HUES64 (cell line): Measurements from ENCODE around the gene TMEM200C.

Source experiments
- H3K27ac ChIP-seq: 2 replicates; pipeline ENCODE4 v1.7.0; 2013; ENCODE audit warnings: low read depth, low read length, inconsistent platforms
- H3K27me3 ChIP-seq: 2 replicates; pipeline ENCODE4 v1.6.1; 2013; ENCODE audit warnings: mild to moderate bottlenecking, low read length; ENCODE audit not compliant: insufficient read depth
- H3K36me3 ChIP-seq: 2 replicates; pipeline ENCODE4 v1.6.1; 2013; ENCODE audit warnings: mild to moderate bottlenecking, low read length; ENCODE audit not compliant: insufficient read depth
- H3K4me1 ChIP-seq: 2 replicates; pipeline ENCODE4 v1.6.1; 2013; ENCODE audit warnings: mild to moderate bottlenecking, low read length, moderate library complexity; ENCODE audit not compliant: insufficient read depth
- H3K4me3 ChIP-seq: 2 replicates; pipeline ENCODE4 v1.5.1; 2013; ENCODE audit warnings: mild to moderate bottlenecking, low read length, moderate library complexity
- H3K9ac ChIP-seq: 2 replicates; pipeline ENCODE4 v1.6.1; 2013; ENCODE audit warnings: mild to moderate bottlenecking, low read depth, low read length
- H3K9me3 ChIP-seq: 2 replicates; pipeline ENCODE4 v1.6.1; 2013; ENCODE audit warnings: low read depth, low read length; ENCODE audit not compliant: insufficient read depth
- WGBS: fragments of 150-250, 120-280 bp; methylation state at CpG from one replicate; pipeline ENCODE4 v1.1.7; 2013; ENCODE audit warnings: missing lambda C conversion rate; 5-methylcytosine and 5-hydroxymethylcytosine counted together

The TMEM200C gene

GRCh38 chr18:5891184-5891853, 4.0 kb downstream of the TMEM200C start:
- 29% methylated on average over 70 of the region's 70 CpGs for WGBS
- no peak overlapping the region for H3K27ac ChIP-seq
- H3K27me3 ChIP-seq = peaks cover 52% of the 10 kb centered on the region
- peak overlapping the region; percentile 62 for H3K4me3 ChIP-seq
- H3K36me3 ChIP-seq = no peaks in the 10 kb centered on the region; the same call in 1 of the 2 replicates
- no peaks in the 10 kb centered on the region for H3K9me3 ChIP-seq
- H3K4me1 ChIP-seq = peaks cover 16% of the 10 kb centered on the region
- H3K9ac ChIP-seq = peak overlapping the region; percentile 48; the same call in 1 of the 2 replicates

- Histone ChIP-seq H3K9ac (peak overlapping the region; percentile 48; the same call in 1 of the 2 replicates), H3K27me3 (peaks cover 49% of the 10 kb centered on the region), H3K4me3 (peak overlapping the region; percentile 62), H3K36me3 (no peaks in the 10 kb centered on the region; the same call in 1 of the 2 replicates), H3K9me3 (no peaks in the 10 kb centered on the region), H3K27ac (no peak overlapping the region), H3K4me1 (peaks cover 16% of the 10 kb centered on the region)
- WGBS = 2% methylated on average over 106 of the region's 106 CpGs
These were observed 4.8 kb downstream of the TMEM200C start for GRCh38 chr18:5890331-5891183.

- Histone ChIP-seq H3K4me1 (peaks cover 8% of the 10 kb centered on the region), H3K9ac (no peak overlapping the region), H3K27me3 (peaks cover 9% of the 10 kb centered on the region), H3K27ac (no peak overlapping the region), H3K4me3 (no peak overlapping the region), H3K9me3 (no peaks in the 10 kb centered on the region), H3K36me3 (no peaks in the 10 kb centered on the region; the same call in 1 of the 2 replicates)
- WGBS = 72% methylated on average over 2 of the region's 2 CpGs
These were observed 10.0 kb downstream of the TMEM200C start for GRCh38 chr18:5885361-5885760.

- no peaks in the 10 kb centered on the region for H3K27me3 ChIP-seq
- H3K4me1 ChIP-seq = peaks cover 3% of the 10 kb centered on the region; the same call in 1 of the 2 replicates
- H3K4me3 ChIP-seq = no peak overlapping the region
- no peak overlapping the region for H3K9ac ChIP-seq
- H3K36me3 ChIP-seq = no peaks in the 10 kb centered on the region; the same call in 1 of the 2 replicates
- no peaks in the 10 kb centered on the region for H3K9me3 ChIP-seq
- no peak overlapping the region for H3K27ac ChIP-seq
- WGBS = 100% methylated on average over 1 of the region's 1 CpG
These were observed 10.9 kb downstream of the TMEM200C start for GRCh38 chr18:5884375-5884774.

- H3K27ac ChIP-seq = no peak overlapping the region
- H3K4me3 ChIP-seq = no peak overlapping the region
- no peak overlapping the region for H3K9ac ChIP-seq
- H3K4me1 ChIP-seq = no peaks in the 10 kb centered on the region
- no peaks in the 10 kb centered on the region for H3K36me3 ChIP-seq
- H3K27me3 ChIP-seq = no peaks in the 10 kb centered on the region
- H3K9me3 ChIP-seq = no peaks in the 10 kb centered on the region
These were observed 15.8 kb downstream of the TMEM200C start for GRCh38 chr18:5879479-5879882.

- H3K36me3 ChIP-seq = no peaks in the 10 kb centered on the region
- H3K27ac ChIP-seq = no peak overlapping the region
- H3K4me1 ChIP-seq = no peaks in the 10 kb centered on the region
- no peak overlapping the region for H3K9ac ChIP-seq
- H3K9me3 ChIP-seq = no peaks in the 10 kb centered on the region
- no peaks in the 10 kb centered on the region for H3K27me3 ChIP-seq
- H3K4me3 ChIP-seq = no peak overlapping the region
These were observed 18.4 kb downstream of the TMEM200C start for GRCh38 chr18:5876891-5877290.

GRCh38 chr18:5874336-5874735, 21.0 kb downstream of the TMEM200C start:
- H3K4me3 ChIP-seq = no peak overlapping the region
- H3K4me1 ChIP-seq = no peaks in the 10 kb centered on the region
- no peak overlapping the region for H3K27ac ChIP-seq
- H3K27me3 ChIP-seq = no peaks in the 10 kb centered on the region
- no peaks in the 10 kb centered on the region for H3K36me3 ChIP-seq
- no peaks in the 10 kb centered on the region for H3K9me3 ChIP-seq
- H3K9ac ChIP-seq = no peak overlapping the region

GRCh38 chr18:5872886-5873285, 22.4 kb downstream of the TMEM200C start:
- Histone ChIP-seq H3K27me3 (no peaks in the 10 kb centered on the region), H3K36me3 (no peaks in the 10 kb centered on the region), H3K9ac (no peak overlapping the region), H3K27ac (no peak overlapping the region), H3K4me3 (no peak overlapping the region), H3K9me3 (no peaks in the 10 kb centered on the region), H3K4me1 (no peaks in the 10 kb centered on the region)
- 75% methylated on average over 3 of the region's 3 CpGs for WGBS

- Histone ChIP-seq H3K4me1 (no peaks in the 10 kb centered on the region), H3K27ac (no peak overlapping the region), H3K9me3 (no peaks in the 10 kb centered on the region), H3K9ac (no peak overlapping the region), H3K4me3 (no peak overlapping the region), H3K36me3 (no peaks in the 10 kb centered on the region), H3K27me3 (no peaks in the 10 kb centered on the region)
- whole genome bisulfite sequencing = 100% methylated on average over 1 of the region's 1 CpG
These were observed 23.9 kb downstream of the TMEM200C start for GRCh38 chr18:5871426-5871825.

GRCh38 chr18:5868218-5868854, 27.0 kb downstream of the TMEM200C start:
- Histone ChIP-seq H3K36me3 (no peaks in the 10 kb centered on the region), H3K9me3 (no peaks in the 10 kb centered on the region), H3K9ac (no peak overlapping the region), H3K27me3 (no peaks in the 10 kb centered on the region), H3K4me3 (no peak overlapping the region), H3K27ac (no peak overlapping the region), H3K4me1 (no peaks in the 10 kb centered on the region)
- 49% methylated on average over 13 of the region's 13 CpGs for whole genome bisulfite sequencing

GRCh38 chr18:5865521-5865920, 29.8 kb downstream of the TMEM200C start:
- 81% methylated on average over 1 of the region's 1 CpG for WGBS
- H3K4me3 ChIP-seq = no peak overlapping the region
- H3K27ac ChIP-seq = no peak overlapping the region
- no peaks in the 10 kb centered on the region for H3K27me3 ChIP-seq
- peaks cover 8% of the 10 kb centered on the region; the same call in 1 of the 2 replicates for H3K9me3 ChIP-seq
- H3K36me3 ChIP-seq = no peaks in the 10 kb centered on the region
- H3K9ac ChIP-seq = no peak overlapping the region
- no peaks in the 10 kb centered on the region for H3K4me1 ChIP-seq
